HEK293 (cell line): ENCODE results near the gene CHMP6.

Experiments
- CTCF ChIP-seq: fragments of 450-650 bp; formaldehyde crosslinking; IDR thresholded peaks from 2 replicates; pipeline ENCODE4 v1.5.1; 2016; ENCODE audit warnings: missing biosample characterization, missing genetic modification characterization
- MZF1 ChIP-seq: fragments of 450-650 bp; formaldehyde crosslinking; IDR thresholded peaks from 2 replicates; pipeline ENCODE4 v1.5.1; 2017; ENCODE audit warnings: missing biosample characterization, missing genetic modification characterization, borderline replicate concordance
- SETDB1 ChIP-seq: IDR thresholded peaks from one replicate; pipeline ENCODE4 v1.6.1; 2017; ENCODE audit warnings: mild to moderate bottlenecking, low read length, moderate library complexity, mixed read lengths; ENCODE audit not compliant: insufficient read length
- SP2 ChIP-seq: fragments of 450-650 bp; formaldehyde crosslinking; IDR thresholded peaks from 2 replicates; pipeline ENCODE4 v1.5.1; 2016; ENCODE audit warnings: missing biosample characterization, missing genetic modification characterization
- ZBTB10 ChIP-seq: fragments of 450-650 bp; formaldehyde crosslinking; IDR thresholded peaks from 2 replicates; pipeline ENCODE4 v1.5.1; 2016; ENCODE audit warnings: missing biosample characterization, missing genetic modification characterization
- ZNF10 ChIP-seq: fragments of 450-650 bp; formaldehyde crosslinking; IDR thresholded peaks from 2 replicates; pipeline ENCODE4 v1.5.1; 2017; ENCODE audit warnings: missing biosample characterization, missing genetic modification characterization
- ZNF157 ChIP-seq: fragments of 450-650 bp; formaldehyde crosslinking; IDR thresholded peaks from 2 replicates; pipeline ENCODE4 v1.5.1; 2016; ENCODE audit warnings: missing biosample characterization, missing genetic modification characterization
- ZNF223 ChIP-seq: fragments of 450-650 bp; formaldehyde crosslinking; IDR thresholded peaks from 2 replicates; pipeline ENCODE4 v1.5.1; 2016; ENCODE audit warnings: missing biosample characterization, missing genetic modification characterization
- ZNF571 ChIP-seq: fragments of 450-650 bp; formaldehyde crosslinking; IDR thresholded peaks from 2 replicates; pipeline ENCODE4 v1.5.0; 2017; ENCODE audit warnings: missing biosample characterization, missing genetic modification characterization
- ZSCAN30 ChIP-seq: fragments of 450-650 bp; IDR thresholded peaks from 2 replicates; pipeline ENCODE4 v1.5.1; 2018; ENCODE audit warnings: missing biosample characterization, mild to moderate bottlenecking, missing genetic modification characterization, moderate library complexity
- ZSCAN4 ChIP-seq: fragments of 450-650 bp; formaldehyde crosslinking; IDR thresholded peaks from 2 replicates; pipeline ENCODE4 v1.5.1; 2017; ENCODE audit warnings: missing biosample characterization, missing genetic modification characterization

- TF ChIP-seq CTCF (no peak), ZNF571 (no peak), ZBTB10 (tag by site-specific recombination) (no peak), MZF1 (tag by site-specific recombination) (no peak), SETDB1 (no peak), ZSCAN4 (tag by site-specific recombination) (no peak), ZNF157 (tag by site-specific recombination) (no peak), SP2 (tag by site-specific recombination) (no peak), ZNF223 (tag by site-specific recombination) (no peak), ZSCAN30 (tag by site-specific recombination) (no peak), ZNF10 (tag by site-specific recombination) (no peak)
Measured at GRCh38 chr17:80969674-80970043, 22.0 kb upstream of the CHMP6 start.
